Stimulated activated CD4-positive, alpha-beta T cell treated with anti-CD3 and anti-CD28 coated beads, Interleukin-4, amount 100 ng/mL, for 1 hour (primary cell): ENCODE results near the gene ACTG2.
A peak's percentile ranks its signal among the peaks of the same experiment; 100 is the strongest.
"Not testable (repeated sequence)": the region's sequence is repeated elsewhere in the genome, so short reads cannot be mapped to it uniquely, and the experiment has no call there.

Experiments
- DNase-seq: peaks from one replicate; pipeline ENCODE4 v3.0.0-alpha.2; 2020

The ACTG2 gene

GRCh38 chr2:73937899-73938298 lies 45.1 kb downstream of the ACTG2 start:
- DNase-seq = no peak

- DNase-seq = no peak
These were observed 46.0 kb downstream of the ACTG2 start for GRCh38 chr2:73938718-73939352.

GRCh38 chr2:73939419-73939818 lies 46.6 kb downstream of the ACTG2 start:
- peak; percentile 20 for DNase-seq

GRCh38 chr2:73940066-73940465 lies 47.3 kb downstream of the ACTG2 start:
- DNase-seq = not testable (repeated sequence)

GRCh38 chr2:73942664-73943063 lies 49.9 kb downstream of the ACTG2 start:
- DNase-seq = no peak

- DNase-seq = peak; percentile 11
These were observed 51.9 kb downstream of the ACTG2 start for GRCh38 chr2:73944714-73945113.

- DNase-seq = no peak
These were observed 53.4 kb downstream of the ACTG2 start for GRCh38 chr2:73946215-73946614.

GRCh38 chr2:73946666-73947065 lies 53.9 kb downstream of the ACTG2 start:
- no peak for DNase-seq

GRCh38 chr2:73947412-73948018 lies 54.7 kb downstream of the ACTG2 start:
- DNase-seq = no peak

- DNase-seq = no peak
These were observed 57.0 kb downstream of the ACTG2 start for GRCh38 chr2:73949802-73950201.

- DNase-seq = no peak
These were observed 60.0 kb downstream of the ACTG2 start for GRCh38 chr2:73952499-73953446.

- no peak for DNase-seq
These were observed 63.5 kb downstream of the ACTG2 start for GRCh38 chr2:73956218-73956865.

GRCh38 chr2:73961274-73961673 lies 68.5 kb downstream of the ACTG2 start:
- no peak for DNase-seq

- no peak for DNase-seq
These were observed 69.2 kb downstream of the ACTG2 start for GRCh38 chr2:73961823-73962615.

- no peak for DNase-seq
These were observed 70.0 kb downstream of the ACTG2 start for GRCh38 chr2:73962798-73963197.

GRCh38 chr2:73963385-73964120 lies 70.7 kb downstream of the ACTG2 start:
- peak; percentile 25 for DNase-seq

- no peak for DNase-seq
These were observed 71.4 kb downstream of the ACTG2 start for GRCh38 chr2:73964223-73964622.

- DNase-seq = no peak
These were observed 72.2 kb downstream of the ACTG2 start for GRCh38 chr2:73965053-73965452.

- DNase-seq = no peak
These were observed 75.6 kb downstream of the ACTG2 start for GRCh38 chr2:73968357-73968937.

- DNase-seq = no peak
These were observed 76.5 kb downstream of the ACTG2 start for GRCh38 chr2:73969356-73969755.
